ENCODE results near the gene SH2D2A. TPM values are rescaled to one million over a fixed set of nuclear protein-coding genes. Genes with fewer than 3 reads are reported as not detected.
"Not testable (repeated sequence)": the region's sequence is repeated elsewhere in the genome, so short reads cannot be mapped to it uniquely, and the experiment has no call there.

SH2D2A gene
- total RNA-seq, 1 experiment from 2014 or later, result 2.9 TPM

GRCh38 chr1:156766298-156767100 lies 50.1 kb downstream of the SH2D2A start:
- intact Hi-C loops (cut with micrococcal nuclease; ENCODE audit: unreplicated experiment), result loop anchor here (1.0 to 5.0 kb wide), 3 partner anchors 14 to 39 kb away; partner anchors contain the start of genes ISG20L2, METTL25B and MRPL24
- Mint-ChIP-seq H3K4me3 (ENCODE audit: low read depth, unreplicated experiment) (no peak overlapping the region), H3K27me3 (ENCODE audit: unreplicated experiment) (no peaks in the 10 kb centered on the region), H3K27ac (ENCODE audit: unreplicated experiment) (no peak overlapping the region), H3K9me3 (ENCODE audit: low read depth, unreplicated experiment) (no peaks in the 10 kb centered on the region), H3K36me3 (ENCODE audit: insufficient read depth, unreplicated experiment) (peaks cover 21% of the 10 kb centered on the region), H3K4me1 (ENCODE audit: low read depth, unreplicated experiment) (peaks cover 36% of the 10 kb centered on the region)
- TSS peak; percentile 83 for BruUV-seq (replicated peaks)
- DNase-seq, result no peak
- TF ChIP-seq CTCF (IDR thresholded peaks at IDR 0.05; ENCODE audit: unreplicated experiment), result no peak
- CTCF ChIA-PET, result interaction anchor here (0.7 to 2.1 kb wide), 8 partner anchors 11 to 308 kb away, joined by 3 to 22 read pairs (median 3); partner anchors contain the start of genes ISG20L2, METTL25B and MRPL24

- no peak for TF ChIP-seq CTCF (IDR thresholded peaks at IDR 0.05; ENCODE audit: unreplicated experiment)
- no peak for DNase-seq
- Mint-ChIP-seq H3K9me3 (ENCODE audit: low read depth, unreplicated experiment) (no peaks in the 10 kb centered on the region), H3K4me3 (ENCODE audit: low read depth, unreplicated experiment) (no peak overlapping the region), H3K4me1 (ENCODE audit: low read depth, unreplicated experiment) (peaks cover 28% of the 10 kb centered on the region), H3K27me3 (ENCODE audit: unreplicated experiment) (no peaks in the 10 kb centered on the region), H3K27ac (ENCODE audit: unreplicated experiment) (no peak overlapping the region), H3K36me3 (ENCODE audit: insufficient read depth, unreplicated experiment) (peaks cover 16% of the 10 kb centered on the region)
- CTCF ChIA-PET, result interaction anchor here (2.1 kb wide), 1 partner anchor 40 kb away, joined by 22 read pairs; no protein-coding TSS in a partner anchor
- intact Hi-C loops (cut with micrococcal nuclease; ENCODE audit: unreplicated experiment), result loop anchor here (2.0 to 5.0 kb wide), 2 partner anchors 13 to 38 kb away; partner anchors contain the start of genes ISG20L2 and METTL25B
- BruUV-seq (replicated peaks), result no TSS peak
Observed at GRCh38 chr1:156765666-156766065, 51.0 kb downstream of the SH2D2A start.

GRCh38 chr1:156765136-156765535 lies 51.5 kb downstream of the SH2D2A start:
- peaks cover 25% of the 10 kb centered on the region for H3K4me1 Mint-ChIP-seq (ENCODE audit: low read depth, unreplicated experiment)
- DNase-seq; CTCF ChIA-PET; H3K4me3 Mint-ChIP-seq (ENCODE audit: low read depth, unreplicated experiment); H3K27me3 Mint-ChIP-seq (ENCODE audit: unreplicated experiment); H3K9me3 Mint-ChIP-seq (ENCODE audit: low read depth, unreplicated experiment); BruUV-seq (replicated peaks); H3K27ac Mint-ChIP-seq (ENCODE audit: unreplicated experiment): not testable (repeated sequence)
- H3K36me3 Mint-ChIP-seq (ENCODE audit: insufficient read depth, unreplicated experiment), result peaks cover 14% of the 10 kb centered on the region
- intact Hi-C loops (cut with micrococcal nuclease; ENCODE audit: unreplicated experiment), result loop anchor here (5.0 kb wide), 1 partner anchor 38 kb away; the partner anchor contains the start of genes ISG20L2 and METTL25B

GRCh38 chr1:156760796-156761104 lies 55.9 kb downstream of the SH2D2A start:
- Mint-ChIP-seq H3K27me3 (ENCODE audit: unreplicated experiment) (no peaks in the 10 kb centered on the region), H3K27ac (ENCODE audit: unreplicated experiment) (no peak overlapping the region), H3K4me1 (ENCODE audit: low read depth, unreplicated experiment) (peaks cover 1% of the 10 kb centered on the region), H3K4me3 (ENCODE audit: low read depth, unreplicated experiment) (no peak overlapping the region), H3K36me3 (ENCODE audit: insufficient read depth, unreplicated experiment) (peaks cover 7% of the 10 kb centered on the region), H3K9me3 (ENCODE audit: low read depth, unreplicated experiment) (no peaks in the 10 kb centered on the region)
- CTCF ChIA-PET, result no interaction called here
- intact Hi-C loops (cut with micrococcal nuclease; ENCODE audit: unreplicated experiment), result no loop called here
- no TSS peak for BruUV-seq (replicated peaks)
- no peak for TF ChIP-seq CTCF (IDR thresholded peaks at IDR 0.05; ENCODE audit: unreplicated experiment)
- DNase-seq, result no peak

Measured in Calu3 (cell line).